ENCODE measurements around the gene PNLIPRP3. TPM values are rescaled to one million over a fixed set of nuclear protein-coding genes. Genes with fewer than 3 reads are reported as not detected.

PNLIPRP3 gene
- total RNA-seq, 1 donor, result not detected

GRCh38 chr10:116489460-116489859, 61.8 kb downstream of the PNLIPRP3 start:
- no peak for DNase-seq (ENCODE audit: low read depth in 2 of 3, low spot score in 2 of 3)

DNA sequence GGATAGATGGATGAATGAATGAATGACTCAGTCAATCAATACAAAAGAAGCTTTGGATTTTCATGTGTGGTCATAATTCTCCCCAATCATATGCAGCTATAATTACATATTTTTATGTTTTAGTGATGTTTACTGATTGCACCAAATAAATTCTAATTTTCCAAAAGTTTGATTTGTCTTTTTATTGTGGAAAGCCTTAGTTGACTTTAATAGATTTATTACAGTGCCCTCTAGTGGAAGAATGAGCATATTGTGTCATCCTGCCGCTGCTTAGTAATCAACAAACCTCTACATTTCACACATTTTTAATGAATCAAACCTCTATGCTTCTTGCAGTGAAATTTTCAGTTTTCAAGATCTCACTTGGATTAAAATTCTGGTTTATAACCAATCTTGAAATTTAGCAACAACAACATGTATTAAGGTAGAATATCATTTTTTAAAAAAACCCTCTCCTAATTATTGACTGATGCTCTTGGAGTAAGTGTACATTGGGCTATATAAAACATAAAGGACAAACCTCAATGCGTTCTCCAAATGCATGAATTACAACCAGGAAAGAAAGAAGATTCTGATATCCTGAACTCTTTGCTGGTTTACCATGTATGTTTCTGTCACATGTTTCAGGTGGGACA, 62.5 kb downstream of the PNLIPRP3 start:
- peak in 1 of 3 donors; percentile 58 for DNase-seq (ENCODE audit: low read depth in 2 of 3, low spot score in 2 of 3)

DNA sequence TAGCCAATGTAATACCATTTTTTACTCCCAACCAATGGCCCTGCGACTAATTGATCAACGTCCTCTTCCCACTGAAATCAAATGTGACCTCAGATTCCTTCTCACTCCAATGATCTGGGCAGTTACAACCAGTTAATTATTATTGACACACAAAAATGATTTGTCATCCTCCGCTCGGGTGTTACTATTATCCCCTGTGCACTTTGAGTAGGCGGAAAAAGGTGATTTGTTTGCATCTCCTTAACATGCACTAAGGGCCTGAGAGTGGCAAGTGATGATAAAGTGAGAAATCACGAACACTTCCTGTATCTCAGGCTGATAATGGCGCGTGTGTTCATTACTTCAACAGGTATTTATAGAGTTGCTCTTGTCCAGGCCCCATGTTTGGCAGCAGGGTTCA, 77.1 kb downstream of the PNLIPRP3 start:
- no peak for DNase-seq (ENCODE audit: low read depth in 2 of 3, low spot score in 2 of 3)

GRCh38 chr10:116510565-116510964, 82.9 kb downstream of the PNLIPRP3 start:
- no peak for DNase-seq (ENCODE audit: low read depth in 2 of 3, low spot score in 2 of 3)

DNA sequence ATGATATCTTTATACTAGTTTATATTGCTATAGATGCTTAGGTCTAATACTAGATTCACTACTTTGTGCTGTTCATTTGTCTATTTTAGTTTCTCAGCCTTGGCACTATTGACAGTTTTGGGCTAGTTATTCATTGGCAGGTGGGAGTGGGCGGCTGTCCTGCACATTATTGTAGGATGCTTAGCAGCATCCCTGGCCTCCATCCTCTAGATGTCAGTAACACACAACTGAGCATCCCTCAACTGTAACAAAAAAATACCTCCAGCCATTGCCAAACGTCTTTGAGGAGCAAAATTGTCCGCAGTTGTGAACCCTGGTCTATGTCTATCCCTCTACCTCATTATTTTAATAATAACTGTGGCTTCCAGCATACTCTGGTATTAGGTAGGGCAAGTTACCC, 83.7 kb downstream of the PNLIPRP3 start:
- no peak for DNase-seq (ENCODE audit: low read depth in 2 of 3, low spot score in 2 of 3)

- DNase-seq (ENCODE audit: low read depth in 2 of 3, low spot score in 2 of 3), result peak in 2 of 3 donors; percentile 24 to 58
Measured at GRCh38 chr10:116521424-116522290, 94.0 kb downstream of the PNLIPRP3 start.

- DNase-seq (ENCODE audit: low read depth in 2 of 3, low spot score in 2 of 3), result no peak
Measured at GRCh38 chr10:116522803-116523381, 95.2 kb downstream of the PNLIPRP3 start.

- no peak for DNase-seq (ENCODE audit: low read depth in 2 of 3, low spot score in 2 of 3)
Measured at GRCh38 chr10:116524736-116525135, 97.1 kb downstream of the PNLIPRP3 start.

DNA sequence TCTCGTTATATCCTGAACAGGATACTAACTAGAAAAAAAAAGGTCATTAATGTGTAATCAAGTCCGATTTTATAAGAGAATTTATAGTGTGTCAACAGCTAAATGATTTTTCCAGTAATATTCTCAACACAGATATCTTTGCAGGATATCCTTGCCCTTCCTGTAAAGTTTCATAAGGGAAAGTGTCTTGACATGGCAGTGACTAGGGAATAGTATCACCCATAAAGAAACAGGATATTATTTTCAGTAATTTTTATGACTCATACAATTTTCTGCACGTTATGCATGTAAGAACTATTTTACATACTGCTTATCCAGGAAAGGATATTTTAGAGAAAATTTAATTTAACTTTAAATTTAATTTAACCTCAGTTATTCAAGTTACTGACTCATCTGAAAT, 98.6 kb downstream of the PNLIPRP3 start:
- DNase-seq (ENCODE audit: low read depth in 2 of 3, low spot score in 2 of 3), result no peak

Small RNA genes within 50 kb of the gene (small RNA-seq; reads per million reads assigned to genes)
- not detected for gene SNRPGP6

Other genes starting within 250 kb of the PNLIPRP3 start
- gene GFRA1, start 154.6 kb upstream of the PNLIPRP3 start, total RNA-seq, result under 0.01 TPM
- gene CCDC172, start 103.4 kb upstream of the PNLIPRP3 start, total RNA-seq, result not detected
- not detected for gene PNLIP, start 118.1 kb downstream of the PNLIPRP3 start, total RNA-seq
- not detected for gene PNLIPRP1, start 163.1 kb downstream of the PNLIPRP3 start, total RNA-seq
- not detected for gene PNLIPRP2, start 193.1 kb downstream of the PNLIPRP3 start, total RNA-seq

Measured in hematopoietic multipotent progenitor cell (in vitro differentiated cells).